Karpas-422 (cell line): Measurements from ENCODE around the gene EXT2. TPM values are rescaled to one million over a fixed set of nuclear protein-coding genes. Genes with fewer than 3 reads are reported as not detected.

Experiments
- DNase-seq: peaks from one replicate; pipeline ENCODE4 v3.0.0-alpha.2; 2015
- H2AFZ ChIP-seq: fragments of 200-600 bp; sonication (generic); 2 replicates; pipeline ENCODE4 v1.6.1; 2014; ENCODE audit warnings: antibody characterized with exemption, low read length, mixed read lengths
- H3K27ac ChIP-seq: fragments of 200-600 bp; sonication (generic); 2 replicates; pipeline ENCODE4 v1.5.1; 2014; ENCODE audit warnings: mild to moderate bottlenecking, low read length, moderate library complexity
- H3K27me3 ChIP-seq: fragments of 200-600 bp; sonication (generic); 2 replicates; pipeline ENCODE4 v1.6.1; 2014; ENCODE audit warnings: low read length, mixed read lengths
- H3K36me3 ChIP-seq: fragments of 200-600 bp; sonication (generic); 2 replicates; pipeline ENCODE4 v1.6.1; 2014; ENCODE audit warnings: low read length, mixed read lengths; ENCODE audit not compliant: insufficient read depth
- H3K4me1 ChIP-seq: fragments of 200-600 bp; sonication (generic); 2 replicates; pipeline ENCODE4 v1.6.1; 2014; ENCODE audit warnings: mild to moderate bottlenecking, low read length, mixed read lengths
- H3K4me2 ChIP-seq: fragments of 200-600 bp; sonication (generic); 2 replicates; pipeline ENCODE4 v1.6.1; 2014; ENCODE audit warnings: low read length, low read depth, mild to moderate bottlenecking; ENCODE audit not compliant: poor library complexity, severe bottlenecking
- H3K4me3 ChIP-seq: fragments of 200-600 bp; sonication (generic); 2 replicates; pipeline ENCODE4 v1.5.1; 2014; ENCODE audit warnings: mild to moderate bottlenecking, antibody characterized with exemption, low read length, mixed read lengths
- H3K79me2 ChIP-seq: fragments of 200-600 bp; sonication (generic); 2 replicates; pipeline ENCODE4 v1.6.1; 2014; ENCODE audit warnings: mild to moderate bottlenecking, low read length, mixed read lengths
- H3K9ac ChIP-seq: fragments of 200-600 bp; sonication (generic); 2 replicates; pipeline ENCODE4 v1.6.0; 2014; ENCODE audit warnings: low read length
- H3K9me2 ChIP-seq: fragments of 200-600 bp; sonication (generic), shearing (Covaris generic); replicated peaks from 2 replicates; pipeline ENCODE4 v1.6.0; 2014; ENCODE audit warnings: mild to moderate bottlenecking, low read length, moderate library complexity; ENCODE audit not compliant: insufficient read depth
- H3K9me3 ChIP-seq: fragments of 300-700, 200-600 bp; sonication (generic); 2 replicates; pipeline ENCODE4 v1.6.1; 2014; ENCODE audit warnings: low read length, mixed read lengths
- H4K20me1 ChIP-seq: fragments of 200-600 bp; sonication (generic); 2 replicates; pipeline ENCODE4 v1.6.1; 2014; ENCODE audit warnings: mild to moderate bottlenecking, antibody characterized with exemption, low read length, low read depth; ENCODE audit not compliant: insufficient read depth
- total RNA-seq: library from RNA; depleted of rRNA; stranded (reverse); fragments of >200 nt; shearing (Covaris generic); gene quantifications from 2 replicates; pipeline ENCODE4 v1.2.3, GENCODE V29; 2014; ENCODE audit warnings: low replicate concordance

The EXT2 gene
- total RNA-seq, 1 experiment from 2014 or later: 64.0 TPM

DNA sequence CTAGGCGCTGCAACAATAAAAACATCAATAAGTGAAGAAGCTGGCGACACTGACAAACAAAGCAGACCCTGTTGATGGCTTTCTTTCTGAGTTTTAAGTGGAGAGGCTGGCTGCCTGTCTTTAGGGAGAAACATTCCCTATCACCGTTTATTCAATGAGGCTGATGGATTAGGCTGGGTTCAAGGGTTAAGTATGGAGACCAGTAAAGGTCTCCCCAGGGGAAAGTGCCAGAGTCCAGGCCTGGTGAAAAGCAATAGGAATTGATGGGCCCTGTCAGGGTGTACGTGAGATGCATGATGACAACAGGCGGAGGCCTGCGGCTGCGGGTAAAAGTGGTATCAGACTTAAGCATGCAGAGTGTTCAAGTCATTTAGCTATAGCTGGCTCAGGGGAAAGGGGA, 111.8 kb downstream of the EXT2 start:
- Histone ChIP-seq H3K9me3 (no peaks in the 10 kb centered on the region), H3K4me2 (no peak overlapping the region), H3K36me3 (peaks cover 2% of the 10 kb centered on the region; the same call in 1 of the 2 replicates), H3K27me3 (no peaks in the 10 kb centered on the region), H3K9ac (no peak overlapping the region), H3K4me3 (no peak overlapping the region), H3K27ac (no peak overlapping the region), H3K79me2 (peaks cover 4% of the 10 kb centered on the region; the same call in 1 of the 2 replicates), H2AFZ (no peak overlapping the region), H4K20me1 (no peaks in the 10 kb centered on the region), H3K9me2 (no peaks in the 10 kb centered on the region), H3K4me1 (no peaks in the 10 kb centered on the region)
- no peak for DNase-seq

DNA sequence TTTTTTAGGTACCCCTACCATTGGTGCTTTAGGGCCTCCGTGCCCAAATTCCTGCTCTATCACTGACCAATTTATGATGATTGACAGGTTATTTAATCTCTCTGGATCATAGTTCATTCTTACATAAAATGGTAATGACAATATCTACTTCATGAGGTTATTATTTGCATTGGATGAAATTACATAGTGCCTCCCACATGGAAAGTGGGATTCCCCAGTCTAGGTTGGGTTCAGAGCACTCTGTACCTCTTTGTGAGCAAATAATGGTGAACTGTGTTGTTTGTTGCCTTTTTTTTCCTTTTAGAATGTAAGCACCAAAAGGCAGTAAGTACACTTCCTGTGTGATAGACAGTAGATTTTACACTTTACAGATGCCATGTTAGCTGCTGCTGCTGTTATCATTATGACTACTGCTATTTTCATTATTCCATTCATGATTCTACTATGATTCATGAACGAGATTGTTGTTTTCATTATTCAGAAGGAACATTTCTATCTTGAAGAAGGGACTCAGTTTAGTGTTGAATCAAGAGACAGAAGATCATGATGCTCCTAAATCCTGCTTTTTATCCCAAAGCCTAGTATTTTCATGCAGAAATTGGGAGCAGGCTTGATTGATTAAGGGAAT, 113.6 kb downstream of the EXT2 start:
- no peak for DNase-seq
- H3K36me3 ChIP-seq: peaks cover 2% of the 10 kb centered on the region; the same call in 1 of the 2 replicates
- H3K27me3 ChIP-seq: no peaks in the 10 kb centered on the region
- H3K4me2 ChIP-seq: no peak overlapping the region
- no peak overlapping the region for H3K9ac ChIP-seq
- no peaks in the 10 kb centered on the region for H3K4me1 ChIP-seq
- H2AFZ ChIP-seq: no peak overlapping the region
- H3K9me2 ChIP-seq: no peaks in the 10 kb centered on the region
- H3K4me3 ChIP-seq: no peak overlapping the region
- H3K27ac ChIP-seq: no peak overlapping the region
- H3K79me2 ChIP-seq: no peaks in the 10 kb centered on the region; the same call in 1 of the 2 replicates
- no peaks in the 10 kb centered on the region for H4K20me1 ChIP-seq
- no peaks in the 10 kb centered on the region for H3K9me3 ChIP-seq

DNA sequence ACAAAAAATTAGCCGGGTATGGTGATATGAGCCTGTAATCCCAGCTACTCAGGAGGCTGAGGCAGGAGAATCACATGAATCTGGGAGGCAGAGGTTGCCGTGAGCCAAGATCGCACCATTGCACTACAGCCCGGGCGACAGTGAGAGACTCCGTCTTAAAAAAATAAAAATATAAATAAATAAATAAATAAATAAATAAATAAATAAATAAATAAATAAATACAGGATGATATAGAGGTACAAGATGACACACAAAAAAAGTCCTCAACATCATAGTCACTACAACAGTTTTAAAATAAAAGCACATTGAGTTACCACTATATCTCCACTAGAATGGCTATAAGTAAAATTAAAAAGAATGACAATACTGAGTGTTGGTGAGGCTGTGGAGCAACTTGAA, 116.7 kb downstream of the EXT2 start:
- no peaks in the 10 kb centered on the region for H4K20me1 ChIP-seq

DNA sequence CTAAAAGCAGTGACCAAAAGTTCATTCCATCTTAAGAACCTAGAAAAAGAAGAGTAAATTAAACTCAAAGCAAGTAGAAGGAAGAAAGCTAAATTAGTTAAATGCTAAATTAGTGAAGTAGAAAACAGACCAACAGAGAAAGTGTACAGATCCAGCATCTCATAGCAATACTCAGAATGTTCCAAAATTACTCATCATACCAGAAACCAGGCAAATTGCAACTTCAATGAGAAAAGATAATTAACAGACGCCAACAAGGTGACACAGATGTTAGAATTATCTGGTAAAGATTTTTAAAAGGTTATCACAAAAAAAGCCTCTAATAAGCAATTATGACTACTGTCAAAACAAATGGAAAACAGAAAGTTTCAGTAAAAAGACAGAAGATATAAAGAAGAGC, 117.7 kb downstream of the EXT2 start:
- no peak overlapping the region for H3K9ac ChIP-seq
- no peak for DNase-seq
- H3K36me3 ChIP-seq: 0 out of 2 replicates have a peak, but pooled peaks cover 2% of the 10 kb centered on the region
- no peaks in the 10 kb centered on the region for H3K9me3 ChIP-seq
- no peaks in the 10 kb centered on the region for H3K4me1 ChIP-seq
- H3K4me2 ChIP-seq: no peak overlapping the region
- no peak overlapping the region for H3K4me3 ChIP-seq
- H3K27me3 ChIP-seq: no peaks in the 10 kb centered on the region
- H3K79me2 ChIP-seq: no peaks in the 10 kb centered on the region
- H4K20me1 ChIP-seq: no peaks in the 10 kb centered on the region
- H3K27ac ChIP-seq: no peak overlapping the region
- H3K9me2 ChIP-seq: no peaks in the 10 kb centered on the region
- H2AFZ ChIP-seq: no peak overlapping the region

More for the DNA sequence above, 116.7 kb downstream of the EXT2 start:
- Histone ChIP-seq H3K36me3 (0 out of 2 replicates have a peak, but pooled peaks cover 2% of the 10 kb centered on the region), H3K4me1 (no peaks in the 10 kb centered on the region), H3K9me2 (no peaks in the 10 kb centered on the region), H3K4me2 (no peak overlapping the region), H3K79me2 (no peaks in the 10 kb centered on the region), H2AFZ (no peak overlapping the region), H3K9me3 (no peaks in the 10 kb centered on the region), H3K27me3 (no peaks in the 10 kb centered on the region), H3K4me3 (no peak overlapping the region), H3K9ac (no peak overlapping the region), H3K27ac (no peak overlapping the region)
- no peak for DNase-seq

DNA sequence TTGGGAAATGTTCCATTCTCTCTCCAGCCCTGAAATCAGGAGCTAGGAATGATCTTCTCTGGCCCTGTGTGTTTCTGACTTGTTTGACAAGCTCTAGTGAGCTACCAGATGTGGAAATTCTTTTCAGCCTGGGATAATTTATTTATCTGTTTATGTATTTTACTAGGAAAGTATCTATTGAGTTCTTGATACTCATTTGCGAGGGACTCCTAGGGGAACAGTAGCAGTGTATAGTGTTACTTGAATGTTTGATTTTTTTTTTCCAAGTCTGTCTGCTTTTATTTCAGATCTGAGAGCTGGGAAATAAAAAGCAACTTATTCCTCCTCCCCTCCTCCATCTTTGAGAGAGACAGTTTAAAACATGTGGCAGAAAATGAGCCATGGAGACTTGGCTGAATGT, 122.0 kb downstream of the EXT2 start:
- Histone ChIP-seq H3K79me2 (no peaks in the 10 kb centered on the region), H3K36me3 (no peaks in the 10 kb centered on the region), H3K9me3 (no peaks in the 10 kb centered on the region), H3K9ac (no peak overlapping the region), H3K27me3 (no peaks in the 10 kb centered on the region), H3K9me2 (no peaks in the 10 kb centered on the region), H4K20me1 (no peaks in the 10 kb centered on the region), H3K4me3 (no peak overlapping the region), H3K4me2 (no peak overlapping the region), H3K27ac (no peak overlapping the region), H2AFZ (no peak overlapping the region), H3K4me1 (no peaks in the 10 kb centered on the region)
- DNase-seq: no peak

DNA sequence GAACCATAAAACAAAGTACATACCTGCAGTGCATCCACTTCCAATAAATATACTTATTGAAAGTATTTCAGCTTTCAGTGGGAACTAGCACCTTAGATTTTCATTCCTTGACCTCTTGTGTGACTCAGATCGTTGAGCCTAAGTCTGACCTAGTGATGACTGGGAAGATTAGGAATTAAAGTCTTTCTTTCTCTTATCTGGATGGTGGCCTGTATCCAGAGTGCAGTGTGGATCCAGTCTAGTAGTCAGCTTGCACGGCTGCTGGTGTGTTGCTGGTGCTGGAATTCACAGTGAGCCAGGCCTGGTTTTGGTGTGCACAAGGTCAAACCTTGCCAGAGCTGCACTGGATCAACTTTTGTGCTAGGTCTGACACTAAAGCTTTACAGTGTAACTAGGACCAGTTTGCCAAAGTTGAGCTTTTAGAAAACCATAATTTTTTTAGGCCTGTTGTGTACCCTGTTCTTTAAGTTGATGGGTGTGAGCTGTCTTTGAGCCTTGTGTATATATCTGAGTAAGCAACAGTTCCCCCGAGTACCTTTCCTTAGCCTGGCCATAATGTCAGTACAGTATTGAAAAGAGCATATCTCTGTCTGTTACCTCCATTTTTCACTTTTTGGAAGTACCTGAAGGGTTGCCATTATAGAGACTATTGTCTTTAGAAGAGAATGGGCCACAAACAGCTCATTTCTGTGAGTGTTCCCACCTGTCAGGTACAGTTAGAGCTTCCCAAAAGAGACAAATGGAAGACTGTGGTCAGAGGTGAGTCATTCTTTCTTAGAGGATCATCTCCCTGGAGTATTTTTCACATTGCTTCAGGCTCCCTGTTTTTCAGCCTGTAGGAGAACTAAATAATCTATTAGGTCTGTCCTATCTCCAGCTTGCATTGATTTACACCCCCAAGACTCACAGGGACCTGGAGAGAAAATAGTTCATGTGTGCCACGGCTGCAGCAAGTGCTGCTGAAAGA, 124.6 kb downstream of the EXT2 start:
- no peak overlapping the region for H3K27ac ChIP-seq
- H4K20me1 ChIP-seq: no peaks in the 10 kb centered on the region
- no peak overlapping the region for H3K9ac ChIP-seq

DNA sequence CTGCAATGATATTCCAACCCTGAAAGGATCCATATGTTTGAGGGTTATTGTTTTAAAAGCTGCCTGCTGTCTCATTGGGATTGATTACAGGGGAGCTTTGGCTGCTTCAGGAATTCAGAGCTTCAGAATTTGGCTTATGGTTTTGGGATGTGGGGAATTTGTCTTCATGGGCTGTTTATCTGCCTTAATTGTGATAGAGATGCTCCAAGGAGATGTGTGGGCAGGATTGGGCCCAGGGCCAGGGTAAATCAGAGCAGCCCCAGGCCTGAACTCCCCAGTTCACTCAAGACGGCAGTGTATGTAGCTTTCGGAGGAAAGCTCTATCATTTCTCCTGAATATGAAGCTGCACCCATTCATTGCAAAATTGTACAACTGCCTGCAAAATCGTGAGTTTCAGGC, 126.0 kb downstream of the EXT2 start:
- H3K9me2 ChIP-seq: no peaks in the 10 kb centered on the region

More for the DNA sequence above, 124.6 kb downstream of the EXT2 start:
- no peaks in the 10 kb centered on the region for H3K27me3 ChIP-seq
- no peaks in the 10 kb centered on the region for H3K4me1 ChIP-seq
- no peak overlapping the region for H3K4me3 ChIP-seq
- H3K9me2 ChIP-seq: no peaks in the 10 kb centered on the region
- DNase-seq: no peak
- no peak overlapping the region for H2AFZ ChIP-seq
- H3K4me2 ChIP-seq: no peak overlapping the region
- H3K79me2 ChIP-seq: no peaks in the 10 kb centered on the region
- H3K36me3 ChIP-seq: no peaks in the 10 kb centered on the region
- H3K9me3 ChIP-seq: no peaks in the 10 kb centered on the region

DNA sequence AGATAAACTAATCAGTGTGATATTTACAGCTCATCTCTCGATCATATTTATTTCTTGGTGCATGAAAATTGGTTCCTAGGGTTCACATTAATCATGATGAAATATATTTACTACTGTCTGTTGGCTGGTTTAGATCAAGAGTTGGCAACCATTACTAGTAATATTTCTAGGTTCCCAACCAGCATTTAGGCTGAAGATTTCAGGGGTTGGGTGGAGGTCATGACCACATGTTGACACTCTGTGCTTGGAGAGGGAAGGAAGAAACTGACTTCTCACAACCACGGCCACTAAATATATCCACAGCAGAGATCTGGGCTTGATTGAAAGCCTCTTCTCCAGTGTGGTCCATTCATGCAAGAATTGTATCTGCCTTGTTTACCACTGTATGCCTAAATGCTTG, 126.5 kb downstream of the EXT2 start:
- Histone ChIP-seq H3K9ac (no peak overlapping the region), H3K9me3 (no peaks in the 10 kb centered on the region), H3K27me3 (no peaks in the 10 kb centered on the region), H4K20me1 (no peaks in the 10 kb centered on the region), H2AFZ (no peak overlapping the region), H3K4me3 (no peak overlapping the region), H3K4me1 (peaks cover 4% of the 10 kb centered on the region), H3K36me3 (no peaks in the 10 kb centered on the region), H3K79me2 (no peaks in the 10 kb centered on the region), H3K4me2 (no peak overlapping the region), H3K27ac (no peak overlapping the region), H3K9me2 (no peaks in the 10 kb centered on the region)
- DNase-seq: no peak

More for the DNA sequence above, 126.0 kb downstream of the EXT2 start:
- H3K36me3 ChIP-seq: no peaks in the 10 kb centered on the region
- H3K4me1 ChIP-seq: no peaks in the 10 kb centered on the region
- H3K79me2 ChIP-seq: no peaks in the 10 kb centered on the region
- H3K9ac ChIP-seq: no peak overlapping the region
- H4K20me1 ChIP-seq: no peaks in the 10 kb centered on the region
- H3K4me2 ChIP-seq: no peak overlapping the region
- H3K27ac ChIP-seq: no peak overlapping the region
- H3K27me3 ChIP-seq: no peaks in the 10 kb centered on the region
- no peak for DNase-seq
- no peaks in the 10 kb centered on the region for H3K9me3 ChIP-seq
- H2AFZ ChIP-seq: no peak overlapping the region
- H3K4me3 ChIP-seq: no peak overlapping the region
